Left ventricle myocardium inferior (tissue), 1 donor: ENCODE results near the gene NCMAP. TPM values are rescaled to one million over a fixed set of nuclear protein-coding genes. Genes with fewer than 3 reads are reported as not detected.

Experiments used
- DNase-seq: peaks from one replicate; pipeline ENCODE4 v3.0.0-alpha.2; 2020
- H3K27ac ChIP-seq: fragments of 200-600 bp; replicated peaks from 2 replicates; pipeline ENCODE4 v1.8.0; 2021
- H3K27me3 ChIP-seq: fragments of 200-600 bp; 2 replicates; pipeline ENCODE4 v1.8.0; 2021; ENCODE audit warnings: low read depth
- H3K36me3 ChIP-seq: fragments of 200-600 bp; 2 replicates; pipeline ENCODE4 v1.8.0; 2021
- H3K4me1 ChIP-seq: fragments of 200-600 bp; 2 replicates; pipeline ENCODE4 v1.8.0; 2021
- H3K4me3 ChIP-seq: fragments of 200-600 bp; 2 replicates; pipeline ENCODE4 v1.8.0; 2021; ENCODE audit warnings: mild to moderate bottlenecking, moderate library complexity
- H3K9me3 ChIP-seq: fragments of 200-600 bp; replicated peaks from 2 replicates; pipeline ENCODE4 v1.8.0; 2021
- intact Hi-C: fragments of 100-400 bp; cut with micrococcal nuclease; formaldehyde crosslinking; loops from one replicate; pipeline ENCODE4 v1.11.0; 2022
- total RNA-seq: library from RNA; stranded (reverse); fragmentation: NEBNext Ultra II Directional; extraction: Animal tissue kit (Norgen Biotek cat#: 25700); gene quantifications from one replicate; pipeline ENCODE4 v1.2.1, GENCODE V29; 2021
- TF ChIP-seq, protein P1 (sequence below): fragments of 200-600 bp; IDR thresholded peaks from 2 replicates; pipeline ENCODE4 v1.8.0; 2021; ENCODE audit warnings: antibody characterized with exemption, mild to moderate bottlenecking, borderline replicate concordance
- donor health status: DM: no; HTN: yes; CAD: no; lungs with severe emphysema.

NCMAP gene
- total RNA-seq, 1 donor from 2014 or later = 0.11 TPM

DNA sequence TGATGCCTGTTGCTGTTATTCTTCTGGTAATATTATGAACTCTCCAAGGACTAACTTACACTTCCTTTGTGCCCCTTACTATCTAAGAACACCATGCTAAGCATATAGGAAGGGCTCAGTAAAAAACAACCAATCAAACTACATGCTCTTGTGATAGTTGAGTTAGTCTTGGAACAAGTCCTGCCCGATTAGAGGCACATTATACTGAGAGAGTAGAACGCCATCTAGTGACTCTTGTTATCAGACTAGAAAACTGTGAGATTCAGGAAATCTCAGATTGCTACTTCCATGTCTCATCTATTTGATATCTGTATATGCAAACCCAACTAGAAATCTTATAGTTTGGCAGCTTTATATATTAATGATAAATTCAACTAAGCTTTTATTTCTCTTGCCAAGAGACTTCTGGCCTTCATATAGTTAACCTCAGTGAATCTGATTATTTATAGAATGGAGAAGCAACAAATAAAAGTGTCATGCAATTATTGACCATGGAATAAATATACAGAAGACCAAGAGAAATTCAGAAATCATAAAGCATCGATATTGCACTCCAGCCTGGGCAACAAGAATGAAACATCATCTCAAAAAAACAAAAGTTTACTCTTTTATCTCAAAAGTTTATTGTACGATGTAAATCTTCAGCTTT, 79.4 kb downstream of the NCMAP start:
- H3K36me3 ChIP-seq = no peaks in the 10 kb centered on the region
- intact Hi-C loops = loop anchor here (10.0 kb wide), 1 partner anchor 91 kb away; no protein-coding TSS in a partner anchor
- no peaks in the 10 kb centered on the region for H3K9me3 ChIP-seq
- no peak for DNase-seq
- no peak overlapping the region for H3K4me3 ChIP-seq
- no peak overlapping the region for H3K27ac ChIP-seq
- H3K4me1 ChIP-seq = peaks cover 3% of the 10 kb centered on the region
- TF ChIP-seq, protein P1, sequence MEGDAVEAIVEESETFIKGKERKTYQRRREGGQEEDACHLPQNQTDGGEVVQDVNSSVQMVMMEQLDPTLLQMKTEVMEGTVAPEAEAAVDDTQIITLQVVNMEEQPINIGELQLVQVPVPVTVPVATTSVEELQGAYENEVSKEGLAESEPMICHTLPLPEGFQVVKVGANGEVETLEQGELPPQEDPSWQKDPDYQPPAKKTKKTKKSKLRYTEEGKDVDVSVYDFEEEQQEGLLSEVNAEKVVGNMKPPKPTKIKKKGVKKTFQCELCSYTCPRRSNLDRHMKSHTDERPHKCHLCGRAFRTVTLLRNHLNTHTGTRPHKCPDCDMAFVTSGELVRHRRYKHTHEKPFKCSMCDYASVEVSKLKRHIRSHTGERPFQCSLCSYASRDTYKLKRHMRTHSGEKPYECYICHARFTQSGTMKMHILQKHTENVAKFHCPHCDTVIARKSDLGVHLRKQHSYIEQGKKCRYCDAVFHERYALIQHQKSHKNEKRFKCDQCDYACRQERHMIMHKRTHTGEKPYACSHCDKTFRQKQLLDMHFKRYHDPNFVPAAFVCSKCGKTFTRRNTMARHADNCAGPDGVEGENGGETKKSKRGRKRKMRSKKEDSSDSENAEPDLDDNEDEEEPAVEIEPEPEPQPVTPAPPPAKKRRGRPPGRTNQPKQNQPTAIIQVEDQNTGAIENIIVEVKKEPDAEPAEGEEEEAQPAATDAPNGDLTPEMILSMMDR = peak; percentile 70
- H3K27me3 ChIP-seq = peaks cover 4% of the 10 kb centered on the region

- no peak overlapping the region for H3K4me3 ChIP-seq
- TF ChIP-seq, protein P1 = no peak
- H3K4me1 ChIP-seq = peaks cover 10% of the 10 kb centered on the region
- no peaks in the 10 kb centered on the region for H3K36me3 ChIP-seq
- DNase-seq = no peak
- H3K27me3 ChIP-seq = no peaks in the 10 kb centered on the region
- H3K9me3 ChIP-seq = no peaks in the 10 kb centered on the region
- no peak overlapping the region for H3K27ac ChIP-seq
- intact Hi-C loops = loop anchor here (10.0 kb wide), 1 partner anchor 92 kb away; no protein-coding TSS in a partner anchor
These were observed 80.9 kb downstream of the NCMAP start for GRCh38 chr1:24636661-24637357.

DNA sequence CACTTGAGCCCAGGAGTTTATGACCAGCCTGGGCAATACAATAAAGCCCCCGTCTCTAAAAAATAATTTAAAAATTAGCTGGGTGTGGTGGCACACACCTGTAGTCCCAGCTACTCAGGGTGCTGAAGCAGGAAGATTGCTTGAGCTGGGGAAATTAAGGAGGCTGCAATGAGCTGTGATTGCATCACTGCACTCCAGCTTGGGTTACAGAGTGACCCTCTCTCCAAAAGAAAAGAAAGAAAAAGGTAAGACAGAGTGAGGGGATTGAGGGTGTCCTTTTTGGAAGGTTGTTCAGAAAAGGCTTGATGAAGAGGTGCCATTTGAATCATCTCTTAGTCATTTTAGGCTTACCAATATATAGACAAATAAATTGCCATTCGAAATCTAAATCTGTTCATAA, 83.2 kb downstream of the NCMAP start:
- Histone ChIP-seq H3K4me1 (peaks cover 25% of the 10 kb centered on the region), H3K4me3 (no peak overlapping the region), H3K27ac (no peak overlapping the region), H3K27me3 (no peaks in the 10 kb centered on the region), H3K9me3 (no peaks in the 10 kb centered on the region), H3K36me3 (no peaks in the 10 kb centered on the region)
- DNase-seq = no peak
- TF ChIP-seq, protein P1 = no peak
- intact Hi-C loops = loop anchor here (10.0 kb wide), 1 partner anchor 94 kb away; no protein-coding TSS in a partner anchor

DNA sequence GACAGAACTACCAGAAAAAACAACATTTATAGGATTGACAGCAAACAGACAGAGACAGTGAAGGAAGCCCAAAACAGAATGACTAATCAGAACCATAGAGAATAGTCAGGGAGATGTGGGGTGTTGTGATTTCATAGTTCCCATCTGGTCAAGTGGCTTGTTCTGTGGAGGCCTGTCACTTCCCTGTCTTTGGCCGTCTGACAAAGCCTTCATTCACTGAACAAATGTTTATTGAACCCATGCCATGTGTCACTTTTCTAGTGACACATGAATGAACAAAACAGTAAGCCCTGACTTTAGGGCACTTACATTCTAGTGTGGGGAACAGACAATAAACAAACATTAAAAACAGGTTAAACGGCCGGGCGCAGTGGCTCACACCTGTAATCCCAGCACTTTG, 84.0 kb downstream of the NCMAP start:
- TF ChIP-seq, protein P1 = no peak
- Histone ChIP-seq H3K36me3 (no peaks in the 10 kb centered on the region), H3K4me3 (no peak overlapping the region), H3K27me3 (no peaks in the 10 kb centered on the region), H3K4me1 (peaks cover 33% of the 10 kb centered on the region), H3K9me3 (no peaks in the 10 kb centered on the region), H3K27ac (no peak overlapping the region)
- no peak for DNase-seq
- intact Hi-C loops = loop anchor here (10.0 kb wide), 1 partner anchor 95 kb away; no protein-coding TSS in a partner anchor

DNA sequence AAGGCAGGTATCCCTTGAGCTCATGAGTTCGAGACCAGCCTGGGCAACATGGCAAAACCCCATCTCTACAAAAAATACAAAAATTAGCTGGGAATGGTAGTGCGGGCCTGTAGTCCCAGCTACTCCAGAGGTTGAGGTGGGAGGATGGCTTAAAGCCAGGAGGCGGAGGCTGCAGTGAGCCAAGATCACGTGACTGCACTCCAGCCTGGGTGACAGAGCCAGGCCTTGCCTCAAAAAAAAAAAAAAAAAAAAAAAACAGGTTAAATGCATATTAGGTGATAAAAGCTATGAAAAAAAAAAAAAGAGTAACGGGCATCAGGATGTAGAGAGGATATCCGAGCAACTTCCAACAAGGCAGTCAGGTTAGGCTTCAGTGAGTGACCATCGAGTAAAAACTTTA, 84.4 kb downstream of the NCMAP start:
- H3K27me3 ChIP-seq = no peaks in the 10 kb centered on the region
- H3K36me3 ChIP-seq = no peaks in the 10 kb centered on the region
- no peak overlapping the region for H3K27ac ChIP-seq
- peak; percentile 24 for DNase-seq
- peaks cover 37% of the 10 kb centered on the region for H3K4me1 ChIP-seq
- no peak overlapping the region for H3K4me3 ChIP-seq
- H3K9me3 ChIP-seq = no peaks in the 10 kb centered on the region
- TF ChIP-seq, protein P1 = no peak
- intact Hi-C loops = no loop called here
